Activated CD8-positive, alpha-beta memory T cell treated with anti-CD3 and anti-CD28 coated beads for 36 hours (primary cell): ENCODE measurements around the gene OSTC. TPM values are rescaled to one million over a fixed set of nuclear protein-coding genes. Genes with fewer than 3 reads are reported as not detected.
"Not testable (repeated sequence)": the region's sequence is repeated elsewhere in the genome, so short reads cannot be mapped to it uniquely, and the experiment has no call there.

Experiments used
- CTCF ChIA-PET: fragments of 350-600 bp; sonication (Branson Sonifier 250); formaldehyde crosslinking; loops from one replicate; lab custom pipeline; 2021; ENCODE audit warnings: antibody characterized with exemption; lab: Charles Lee
- POLR2A ChIA-PET: fragments of 350-600 bp; sonication (Branson Sonifier 250); formaldehyde crosslinking; loops from one replicate; lab custom pipeline; 2021; ENCODE audit warnings: antibody characterized with exemption; lab: Charles Lee
- total RNA-seq, 2 experiments: library from RNA; stranded (reverse); gene quantifications; one replicate each; pipeline ENCODE4 v1.2.3, GENCODE V29; 2021

Gene OSTC
- total RNA-seq, 2 experiments from 2014 or later = 84.9 to 93.9 TPM

GRCh38 chr4:108703370-108703769 is 53.0 kb downstream of the OSTC start:
- POLR2A ChIA-PET = no interaction called here
- CTCF ChIA-PET = no interaction called here

GRCh38 chr4:108703966-108704365 is 53.6 kb downstream of the OSTC start:
- ChIA-PET POLR2A (no interaction called here), CTCF (no interaction called here)

GRCh38 chr4:108706289-108706688 is 55.9 kb downstream of the OSTC start:
- ChIA-PET CTCF (no interaction called here), POLR2A (no interaction called here)

GRCh38 chr4:108709234-108709633 is 58.8 kb downstream of the OSTC start:
- ChIA-PET CTCF (no interaction called here), POLR2A (no interaction called here)

- CTCF ChIA-PET = no interaction called here
- POLR2A ChIA-PET = no interaction called here
These were observed 59.3 kb downstream of the OSTC start for GRCh38 chr4:108709722-108710121.

GRCh38 chr4:108710578-108710977 is 60.2 kb downstream of the OSTC start:
- CTCF ChIA-PET, POLR2A ChIA-PET: not testable (repeated sequence)

GRCh38 chr4:108714880-108715279 is 64.5 kb downstream of the OSTC start:
- ChIA-PET CTCF (no interaction called here), POLR2A (no interaction called here)

- POLR2A ChIA-PET = no interaction called here
- CTCF ChIA-PET = no interaction called here
These were observed 65.9 kb downstream of the OSTC start for GRCh38 chr4:108716340-108716739.

GRCh38 chr4:108717386-108717785 is 67.0 kb downstream of the OSTC start:
- POLR2A ChIA-PET = no interaction called here

More at GRCh38 chr4:108717386-108717785, 67.0 kb downstream of the OSTC start:
- CTCF ChIA-PET = no interaction called here

Other genes with a start within 250 kb of the OSTC start
- 1,000 to 10,000 TPM; 1,397 to 1,421 TPM for gene RPL34, start 30.0 kb upstream of the OSTC start, total RNA-seq
- gene ETNPPL, start 112.5 kb downstream of the OSTC start, total RNA-seq = not detected